HL-60 (cell line): ENCODE results near the gene RUNDC3A.

Experiments
- DNase-seq, 2 experiments: peaks; one replicate each; pipeline ENCODE4 v3.0.0-alpha.2; 2010 to 2020; ENCODE audit warnings: low read depth in 1 of 2, low spot score in 1 of 2
- H3K27ac ChIP-seq: fragments of 250-450 bp; sonication (Bioruptor Pico); replicated peaks from 2 replicates; pipeline ENCODE4 v1.5.1; 2020; ENCODE audit warnings: mild to moderate bottlenecking, moderate library complexity
- H3K27me3 ChIP-seq: fragments of 250-450 bp; sonication (Bioruptor Pico); 2 replicates; pipeline ENCODE4 v1.5.1; 2021; ENCODE audit warnings: mild to moderate bottlenecking, moderate library complexity; ENCODE audit not compliant: insufficient read depth, poor library complexity, severe bottlenecking
- H3K4me3 ChIP-seq: replicated peaks from 2 replicates; pipeline ENCODE4 v1.5.1; 2011; ENCODE audit warnings: mild to moderate bottlenecking, control low read depth, low read length; ENCODE audit not compliant: insufficient read depth
- CTCF ChIP-seq: IDR thresholded peaks from one replicate; pipeline ENCODE4 v1.5.1; 2011; ENCODE audit warnings: low read length, control low read depth, inconsistent platforms; ENCODE audit not compliant: insufficient read depth
- GABPA ChIP-seq: IDR thresholded peaks from 2 replicates; pipeline ENCODE4 v1.6.1; 2012; ENCODE audit warnings: low read depth
- POLR2AphosphoS5 ChIP-seq: IDR thresholded peaks from 2 replicates; pipeline ENCODE4 v1.6.1; 2012; ENCODE audit warnings: low read depth
- SPI1 ChIP-seq: IDR thresholded peaks from 2 replicates; pipeline ENCODE4 v1.6.1; 2012; ENCODE audit warnings: low read depth, mild to moderate bottlenecking, borderline replicate concordance
- TF ChIP-seq, protein P1 (sequence below): IDR thresholded peaks from 2 replicates; pipeline ENCODE4 v1.6.1; 2012; ENCODE audit warnings: low read depth; ENCODE audit not compliant: insufficient replicate concordance

Gene RUNDC3A

DNA sequence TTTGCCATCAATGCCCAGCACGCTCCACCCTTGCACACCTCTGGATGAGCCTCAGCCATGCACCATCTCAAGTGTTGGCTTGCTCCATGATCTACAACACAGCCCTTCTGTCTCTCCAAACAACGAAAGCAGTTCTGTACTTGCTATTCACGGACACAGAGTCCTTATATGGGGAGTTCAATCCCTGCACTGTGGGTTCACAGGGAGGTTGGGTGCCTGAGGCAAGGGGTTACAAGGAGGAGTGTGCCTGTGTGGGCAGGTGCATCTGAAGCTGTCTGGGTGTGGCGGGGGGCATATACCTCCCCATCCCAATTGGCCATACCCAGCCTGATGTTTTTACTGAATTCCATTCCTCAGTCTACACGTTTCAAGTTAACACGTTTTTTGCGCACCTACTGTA is 5.6 kb downstream of the RUNDC3A start:
- Histone ChIP-seq H3K27me3 (peaks cover 29% of the 10 kb centered on the region), H3K27ac (no peak overlapping the region), H3K4me3 (no peak overlapping the region)
- TF ChIP-seq, protein P1, sequence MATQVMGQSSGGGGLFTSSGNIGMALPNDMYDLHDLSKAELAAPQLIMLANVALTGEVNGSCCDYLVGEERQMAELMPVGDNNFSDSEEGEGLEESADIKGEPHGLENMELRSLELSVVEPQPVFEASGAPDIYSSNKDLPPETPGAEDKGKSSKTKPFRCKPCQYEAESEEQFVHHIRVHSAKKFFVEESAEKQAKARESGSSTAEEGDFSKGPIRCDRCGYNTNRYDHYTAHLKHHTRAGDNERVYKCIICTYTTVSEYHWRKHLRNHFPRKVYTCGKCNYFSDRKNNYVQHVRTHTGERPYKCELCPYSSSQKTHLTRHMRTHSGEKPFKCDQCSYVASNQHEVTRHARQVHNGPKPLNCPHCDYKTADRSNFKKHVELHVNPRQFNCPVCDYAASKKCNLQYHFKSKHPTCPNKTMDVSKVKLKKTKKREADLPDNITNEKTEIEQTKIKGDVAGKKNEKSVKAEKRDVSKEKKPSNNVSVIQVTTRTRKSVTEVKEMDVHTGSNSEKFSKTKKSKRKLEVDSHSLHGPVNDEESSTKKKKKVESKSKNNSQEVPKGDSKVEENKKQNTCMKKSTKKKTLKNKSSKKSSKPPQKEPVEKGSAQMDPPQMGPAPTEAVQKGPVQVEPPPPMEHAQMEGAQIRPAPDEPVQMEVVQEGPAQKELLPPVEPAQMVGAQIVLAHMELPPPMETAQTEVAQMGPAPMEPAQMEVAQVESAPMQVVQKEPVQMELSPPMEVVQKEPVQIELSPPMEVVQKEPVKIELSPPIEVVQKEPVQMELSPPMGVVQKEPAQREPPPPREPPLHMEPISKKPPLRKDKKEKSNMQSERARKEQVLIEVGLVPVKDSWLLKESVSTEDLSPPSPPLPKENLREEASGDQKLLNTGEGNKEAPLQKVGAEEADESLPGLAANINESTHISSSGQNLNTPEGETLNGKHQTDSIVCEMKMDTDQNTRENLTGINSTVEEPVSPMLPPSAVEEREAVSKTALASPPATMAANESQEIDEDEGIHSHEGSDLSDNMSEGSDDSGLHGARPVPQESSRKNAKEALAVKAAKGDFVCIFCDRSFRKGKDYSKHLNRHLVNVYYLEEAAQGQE: no peak
- TF ChIP-seq GABPA (no peak), SPI1 (no peak), CTCF (no peak), POLR2AphosphoS5 (no peak)
- DNase-seq: no peak

GRCh38 chr17:44314524-44314868 is 6.1 kb downstream of the RUNDC3A start:
- Histone ChIP-seq H3K4me3 (no peak overlapping the region), H3K27me3 (peaks cover 29% of the 10 kb centered on the region), H3K27ac (no peak overlapping the region)
- DNase-seq: no peak
- TF ChIP-seq, protein P1: no peak
- TF ChIP-seq POLR2AphosphoS5: no peak
- no peak for TF ChIP-seq SPI1
- TF ChIP-seq GABPA: no peak
- TF ChIP-seq CTCF: no peak

GRCh38 chr17:44314869-44315661 is 6.7 kb downstream of the RUNDC3A start:
- H3K4me3 ChIP-seq: peak overlapping the region; percentile 27
- TF ChIP-seq POLR2AphosphoS5: no peak
- TF ChIP-seq, protein P1: no peak
- TF ChIP-seq GABPA: no peak
- TF ChIP-seq SPI1: no peak
- TF ChIP-seq CTCF: no peak
- peak in 1 of 2 experiments; percentile 23 for DNase-seq
- peaks cover 29% of the 10 kb centered on the region for H3K27me3 ChIP-seq
- H3K27ac ChIP-seq: no peak overlapping the region
